WI38 (cell line): ENCODE data around the gene ARMC12.
"Not testable (repeated sequence)": the region's sequence is repeated elsewhere in the genome, so short reads cannot be mapped to it uniquely, and the experiment has no call there.

ENCODE experiments used
- H3K4me3 ChIP-seq: 2 replicates; pipeline ENCODE4 v1.5.1; 2011; ENCODE audit warnings: low read depth, mild to moderate bottlenecking, control low read depth, low read length
- CTCF ChIP-seq: IDR thresholded peaks from 2 replicates; pipeline ENCODE4 v1.5.1; 2012; ENCODE audit warnings: low read depth, mild to moderate bottlenecking, control low read depth, low read length

Gene ARMC12

GRCh38 chr6:35736982-35737412, at the start of gene ARMC12:
TSS of gene ARMC12 (plus strand) at chr6:35737032. CDS start at chr6:35737109, 77 bp downstream.
- no peak for TF ChIP-seq CTCF
- no peak within 1 kb of the TSS for H3K4me3 ChIP-seq

GRCh38 chr6:35687658-35688604, 48.9 kb upstream of the ARMC12 start:
- peak overlapping the region; percentile 68 for H3K4me3 ChIP-seq
- no peak for TF ChIP-seq CTCF

GRCh38 chr6:35688605-35689322, 48.1 kb upstream of the ARMC12 start, which contains the start of gene FKBP5:
TSS of gene FKBP5 (minus strand) at chr6:35688915. CDS start at chr6:35642824, 46,091 bp downstream.
- TF ChIP-seq CTCF = no peak

GRCh38 chr6:35690006-35690405, 46.8 kb upstream of the ARMC12 start:
- not testable (repeated sequence) for H3K4me3 ChIP-seq

More at GRCh38 chr6:35688605-35689322, 48.1 kb upstream of the ARMC12 start, which contains the start of gene FKBP5:
- H3K4me3 ChIP-seq = peak within 1 kb of the TSS; percentile 68

- no peak overlapping the region for H3K4me3 ChIP-seq
- no peak for TF ChIP-seq CTCF
Measured at GRCh38 chr6:35690484-35690883, 46.3 kb upstream of the ARMC12 start.

- TF ChIP-seq CTCF = no peak
- H3K4me3 ChIP-seq = no peak overlapping the region
Measured at GRCh38 chr6:35691027-35691824, 45.6 kb upstream of the ARMC12 start.

GRCh38 chr6:35694462-35694861, 42.4 kb upstream of the ARMC12 start:
- no peak for TF ChIP-seq CTCF
- H3K4me3 ChIP-seq = no peak overlapping the region

GRCh38 chr6:35698430-35698829, 38.4 kb upstream of the ARMC12 start:
- H3K4me3 ChIP-seq = not testable (repeated sequence)
